Measurements from ENCODE around the gene LGR4.

The LGR4 gene

GRCh38 chr11:27431808-27432207 lies 40.8 kb downstream of the LGR4 start:
- no peak for DNase-seq (ENCODE audit: low read depth in 3 of 3)

DNA sequence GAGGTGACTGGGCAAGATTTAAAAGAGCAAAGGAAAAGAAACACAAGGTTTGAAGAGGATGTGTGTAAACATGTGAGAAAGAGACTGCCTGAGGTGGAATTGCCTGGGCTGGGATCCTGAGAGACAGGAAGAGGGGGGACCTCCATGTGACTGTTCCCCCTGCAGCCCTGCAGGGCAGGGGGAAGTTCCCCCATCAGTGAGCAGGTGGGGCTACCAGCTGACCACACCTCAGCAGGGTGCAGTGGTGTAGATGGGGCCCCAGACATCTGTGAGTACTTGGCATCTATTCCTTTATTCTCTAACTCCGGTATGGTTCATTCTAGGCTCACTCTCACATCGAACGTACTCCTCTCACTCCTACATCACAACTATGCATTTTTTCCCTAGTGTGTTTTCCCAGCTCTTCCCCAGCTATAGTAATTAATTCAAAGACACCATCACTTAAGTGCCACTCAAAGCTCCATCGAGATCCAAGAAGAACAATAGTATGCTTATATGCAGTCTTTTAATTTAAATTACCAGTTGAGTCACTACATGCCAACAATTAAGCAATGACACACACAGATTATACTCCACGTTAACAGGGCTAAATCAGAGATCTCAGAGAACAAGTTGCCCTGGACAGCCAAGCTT lies 42.7 kb downstream of the LGR4 start:
- DNase-seq (ENCODE audit: low read depth in 3 of 3) = no peak

DNA sequence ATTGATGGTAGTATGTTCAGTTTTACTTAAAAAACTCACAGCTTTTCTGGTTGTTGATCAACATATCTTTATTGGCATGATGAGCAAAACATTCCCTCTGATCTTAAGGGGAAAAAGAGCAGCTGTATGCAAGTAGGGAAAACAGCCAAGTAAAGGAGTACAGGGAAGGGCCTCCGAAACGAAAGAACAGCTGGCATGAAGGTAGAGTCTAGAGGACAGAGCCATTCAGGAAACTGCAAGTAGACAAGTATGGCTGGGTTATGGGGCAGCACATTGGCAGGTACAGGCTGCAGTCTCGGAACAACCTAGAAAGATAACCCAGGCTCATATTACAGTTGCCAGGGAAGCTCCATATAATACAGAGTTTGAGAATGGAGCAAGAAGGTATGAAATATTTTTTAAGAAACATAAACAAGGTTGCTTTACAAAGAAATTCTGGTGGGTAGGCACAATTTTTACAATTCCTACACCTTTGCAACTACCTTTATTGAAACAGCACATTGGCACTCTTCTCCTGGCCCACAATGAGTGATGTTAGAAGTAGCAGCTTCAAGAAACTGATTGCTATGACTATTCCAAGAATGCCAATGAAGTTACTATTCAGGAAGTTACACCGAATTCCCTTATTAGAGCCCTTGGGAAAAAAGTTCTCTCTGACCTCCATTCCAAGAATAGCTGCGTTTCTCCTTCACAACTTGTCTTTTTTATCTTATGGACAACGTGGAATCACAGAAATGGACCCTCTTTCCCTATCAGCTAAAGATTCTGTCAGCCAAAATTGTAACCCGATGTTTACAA lies 45.2 kb downstream of the LGR4 start:
- DNase-seq (ENCODE audit: low read depth in 3 of 3) = no peak

DNA sequence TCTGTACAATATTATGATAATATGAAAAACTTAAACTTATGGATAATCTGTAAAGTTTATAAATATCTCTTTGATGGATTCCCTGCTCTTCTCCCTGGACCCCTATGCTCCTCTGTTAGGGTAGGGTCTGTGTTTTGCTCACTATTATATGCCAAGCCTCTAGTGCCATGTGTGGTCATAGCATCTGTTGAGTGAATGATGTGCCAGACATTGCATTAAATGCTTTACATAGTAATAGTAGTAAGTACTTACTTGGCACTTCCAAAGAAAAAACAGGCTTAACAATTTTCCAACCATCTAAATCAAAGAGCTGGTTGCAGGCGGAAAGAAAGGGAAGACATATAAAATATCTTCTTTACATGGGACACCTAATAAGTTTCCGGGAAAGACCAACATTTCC lies 46.8 kb downstream of the LGR4 start:
- no peak for DNase-seq (ENCODE audit: low read depth in 3 of 3)

- DNase-seq (ENCODE audit: low read depth in 3 of 3) = no peak
Measured at GRCh38 chr11:27423125-27423524, 49.5 kb downstream of the LGR4 start.

- DNase-seq (ENCODE audit: low read depth in 3 of 3) = no peak
Measured at GRCh38 chr11:27421819-27422494, 50.6 kb downstream of the LGR4 start.

DNA sequence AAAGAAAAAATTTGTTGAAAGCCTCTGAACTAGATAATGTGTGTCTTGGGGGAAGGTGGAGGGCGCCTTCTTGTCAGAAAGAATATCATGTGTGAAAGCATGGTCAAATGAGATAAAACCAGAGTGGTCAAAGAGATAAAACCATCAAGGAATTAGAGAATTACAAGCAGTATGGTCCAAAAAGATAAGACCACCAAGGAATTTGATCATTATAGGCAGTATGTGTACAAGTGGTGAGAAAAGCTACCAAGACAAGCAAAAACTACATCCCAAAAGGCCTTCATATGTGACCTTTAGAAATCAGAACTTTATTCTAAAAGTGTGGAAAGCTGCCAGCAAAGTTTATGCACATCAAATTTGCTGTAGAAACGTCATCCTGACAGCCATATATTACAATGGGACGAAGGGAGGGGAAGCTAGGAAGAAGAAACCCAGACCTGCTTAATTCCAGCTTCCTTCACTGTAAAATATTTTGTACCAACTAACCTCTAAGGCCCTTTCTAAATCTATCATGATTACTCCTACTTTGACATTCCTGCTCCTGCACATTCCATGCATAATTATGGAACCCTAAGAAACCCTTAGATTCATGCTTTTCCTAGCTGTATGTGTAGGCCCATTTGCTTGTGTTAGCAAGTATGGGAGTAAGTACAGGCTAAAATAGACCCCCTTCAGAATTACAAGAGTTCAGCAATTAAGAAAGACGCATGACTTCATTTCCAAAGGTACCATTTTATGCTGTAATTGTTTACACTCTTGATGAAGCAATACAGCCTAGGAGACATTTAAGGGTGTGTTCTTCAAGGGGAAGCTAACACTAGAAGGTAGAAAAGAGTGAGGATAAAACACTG lies 51.6 kb downstream of the LGR4 start:
- DNase-seq (ENCODE audit: low read depth in 3 of 3) = no peak

DNA sequence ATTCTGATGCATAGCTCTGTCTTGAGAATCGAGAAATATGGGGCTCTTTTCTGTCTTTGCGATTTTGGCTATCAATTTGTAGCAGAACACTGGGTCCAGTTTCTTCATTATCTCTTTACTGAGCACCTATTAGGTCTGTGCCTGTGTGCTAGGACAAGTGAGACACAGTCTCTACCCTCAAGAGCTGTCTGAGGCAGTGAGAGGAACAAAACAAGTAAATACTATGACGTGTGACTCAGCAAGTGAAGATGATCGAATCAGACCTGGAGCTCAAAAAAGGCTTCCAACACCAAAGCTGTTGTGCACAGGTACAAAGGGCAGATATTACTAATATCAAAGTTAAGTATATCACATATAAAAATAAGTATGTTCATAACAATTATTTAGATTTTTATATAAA lies 52.4 kb downstream of the LGR4 start:
- DNase-seq (ENCODE audit: low read depth in 3 of 3) = no peak

- DNase-seq (ENCODE audit: low read depth in 3 of 3) = no peak
Measured at GRCh38 chr11:27418356-27418755, 54.2 kb downstream of the LGR4 start.

DNA sequence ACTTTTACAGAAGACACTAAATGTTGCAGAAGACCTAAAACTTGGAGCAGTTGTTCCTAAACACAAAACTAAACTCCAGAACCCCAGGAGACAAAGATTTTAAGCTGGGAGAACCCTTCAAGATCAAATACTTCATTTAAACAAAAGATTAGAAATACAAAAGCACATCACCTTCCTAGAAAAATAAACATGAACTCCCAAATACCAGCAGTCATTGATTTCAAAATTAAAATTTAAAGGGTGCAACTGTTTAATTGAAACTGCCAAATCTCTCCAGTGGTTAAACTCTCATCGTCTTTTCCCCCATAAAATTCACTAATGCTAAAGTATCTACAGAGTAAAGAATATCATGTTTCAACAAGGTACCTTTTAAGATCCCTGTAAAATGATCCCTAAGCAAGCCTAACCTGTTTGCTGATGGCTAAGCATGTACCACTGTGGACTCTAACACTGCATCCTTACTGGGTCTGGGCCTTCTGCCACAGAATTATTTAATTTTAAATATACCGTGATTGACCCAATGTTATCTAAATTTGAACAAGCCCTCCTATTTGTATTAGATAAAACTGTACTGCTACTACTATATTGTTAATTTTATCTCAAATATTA lies 55.9 kb downstream of the LGR4 start:
- no peak for DNase-seq (ENCODE audit: low read depth in 3 of 3)

DNA sequence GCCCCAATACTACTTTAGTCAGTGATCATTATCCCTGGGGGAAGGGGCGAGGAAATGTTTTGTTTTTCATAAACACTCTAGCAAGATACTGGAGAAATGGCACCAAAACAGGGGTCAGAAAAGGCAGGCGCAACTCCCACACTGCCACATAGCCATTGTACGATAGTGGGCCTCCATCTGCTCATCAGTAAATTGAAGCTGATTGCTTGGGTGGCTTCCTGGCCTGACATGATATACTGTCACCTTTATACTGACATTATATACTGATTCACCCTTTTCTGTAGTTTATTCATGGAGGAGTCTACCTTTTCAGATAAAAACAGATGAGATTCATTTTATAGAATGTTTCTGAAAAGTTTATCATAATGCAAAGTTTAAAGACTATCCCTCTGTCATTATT lies 57.9 kb downstream of the LGR4 start:
- DNase-seq (ENCODE audit: low read depth in 3 of 3) = no peak

GRCh38 chr11:27413218-27413617 lies 59.4 kb downstream of the LGR4 start:
- DNase-seq (ENCODE audit: low read depth in 3 of 3) = no peak

DNA sequence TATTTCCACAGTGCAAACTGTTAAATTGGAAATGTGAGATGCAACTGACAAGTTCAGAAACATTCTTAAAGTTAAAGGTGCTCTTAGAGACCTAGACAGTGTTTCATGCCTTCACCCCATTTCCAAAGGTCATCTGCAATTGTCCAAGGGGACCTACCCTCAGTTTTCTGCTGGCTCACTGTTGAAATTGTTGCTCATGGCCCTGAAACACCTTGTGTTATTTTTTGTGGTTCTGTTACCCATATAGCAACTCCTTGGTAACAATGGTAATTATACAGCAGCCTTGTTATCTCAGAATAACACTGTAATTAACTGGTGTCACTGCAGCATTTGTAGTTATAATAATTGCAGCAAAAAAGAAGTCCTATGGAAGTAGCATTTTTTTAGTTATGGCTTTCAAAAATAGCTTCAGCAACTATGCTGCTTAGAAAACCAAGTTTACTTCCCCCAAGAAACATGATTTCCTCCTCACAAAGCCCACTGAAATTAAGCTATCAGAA lies 60.3 kb downstream of the LGR4 start:
- DNase-seq (ENCODE audit: low read depth in 3 of 3) = no peak

DNA sequence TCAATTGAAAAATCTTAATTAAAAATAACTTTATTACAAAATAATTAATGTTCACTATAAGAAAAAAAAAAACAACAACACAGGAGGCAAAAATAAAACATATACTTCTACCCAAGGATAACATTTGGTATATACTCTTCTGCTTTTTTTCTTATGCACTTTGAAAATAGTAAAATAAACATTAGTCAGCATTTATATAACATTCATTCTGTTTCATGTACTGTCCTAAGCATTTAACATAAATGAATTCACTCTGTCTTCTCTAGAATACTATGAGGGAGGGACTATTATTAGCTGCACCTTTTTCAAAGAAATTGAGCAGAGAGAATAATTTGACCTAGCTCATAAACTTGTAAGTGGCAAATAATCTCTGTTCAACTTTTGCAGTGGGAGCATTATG lies 61.3 kb downstream of the LGR4 start:
- no peak for DNase-seq (ENCODE audit: low read depth in 3 of 3)

GRCh38 chr11:27410272-27410671 lies 62.3 kb downstream of the LGR4 start:
- DNase-seq (ENCODE audit: low read depth in 3 of 3) = no peak

DNA sequence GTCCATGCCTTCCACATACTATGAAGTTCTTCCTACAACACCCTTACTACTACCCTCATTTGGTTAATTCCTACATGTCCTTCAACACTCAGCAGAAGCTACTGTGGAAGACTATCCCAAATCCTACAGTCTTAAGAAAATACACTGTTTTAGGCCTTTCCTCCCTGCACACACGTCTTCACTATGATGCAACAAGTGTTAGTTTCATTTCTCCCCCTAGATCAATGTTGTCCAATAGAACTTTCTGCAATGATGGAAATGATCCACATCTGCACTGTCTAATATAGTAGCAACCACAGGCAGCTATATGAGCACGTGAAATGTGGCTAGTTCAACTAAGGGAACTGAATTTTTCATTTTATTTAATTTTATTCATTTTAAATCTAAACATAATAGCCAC lies 62.8 kb downstream of the LGR4 start:
- no peak for DNase-seq (ENCODE audit: low read depth in 3 of 3)

DNA sequence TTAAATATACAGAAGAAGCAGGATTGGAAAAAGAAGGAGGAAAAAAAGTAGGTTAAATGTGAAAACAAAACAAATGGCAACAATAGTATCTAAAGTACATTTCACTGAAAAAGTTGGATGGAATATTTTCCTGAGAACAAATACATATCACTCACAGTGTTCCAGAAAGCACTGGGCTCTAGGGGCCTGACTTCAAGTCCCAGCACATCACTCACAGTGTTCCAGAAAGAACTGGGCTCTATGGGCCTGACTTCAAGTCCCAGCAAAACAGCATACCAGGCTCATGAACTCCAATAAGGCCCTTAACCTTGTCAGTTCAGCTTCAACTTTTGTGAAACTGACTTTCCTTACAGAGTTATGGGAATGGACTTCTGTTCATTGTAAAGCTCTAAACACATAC lies 63.5 kb downstream of the LGR4 start:
- no peak for DNase-seq (ENCODE audit: low read depth in 3 of 3)

DNA sequence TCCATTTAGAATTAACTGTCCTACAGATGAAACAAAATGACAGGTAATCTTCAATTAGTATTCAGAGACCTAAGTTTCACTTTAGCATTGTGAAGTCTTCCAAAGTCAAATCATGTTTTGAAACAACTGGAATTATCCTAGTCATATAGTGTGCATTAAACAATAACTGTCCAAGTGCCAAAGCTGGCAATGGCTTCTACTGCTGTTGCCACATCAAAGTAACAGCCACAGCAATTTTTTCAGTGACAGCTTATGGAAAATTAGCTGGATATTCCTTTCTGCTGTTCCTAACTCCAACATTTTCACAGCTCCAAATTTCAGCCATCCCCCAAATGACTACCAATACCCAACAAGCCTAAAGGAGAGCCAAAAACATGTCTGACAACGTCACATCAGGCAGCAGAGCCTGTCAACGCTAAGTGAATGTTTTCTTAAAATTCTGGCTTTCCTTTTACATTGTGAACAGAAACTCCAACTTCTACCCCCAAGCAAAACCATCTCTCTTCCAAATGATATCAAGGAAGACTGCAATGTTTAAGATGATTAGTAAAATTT lies 64.3 kb downstream of the LGR4 start:
- DNase-seq (ENCODE audit: low read depth in 3 of 3) = no peak

DNA sequence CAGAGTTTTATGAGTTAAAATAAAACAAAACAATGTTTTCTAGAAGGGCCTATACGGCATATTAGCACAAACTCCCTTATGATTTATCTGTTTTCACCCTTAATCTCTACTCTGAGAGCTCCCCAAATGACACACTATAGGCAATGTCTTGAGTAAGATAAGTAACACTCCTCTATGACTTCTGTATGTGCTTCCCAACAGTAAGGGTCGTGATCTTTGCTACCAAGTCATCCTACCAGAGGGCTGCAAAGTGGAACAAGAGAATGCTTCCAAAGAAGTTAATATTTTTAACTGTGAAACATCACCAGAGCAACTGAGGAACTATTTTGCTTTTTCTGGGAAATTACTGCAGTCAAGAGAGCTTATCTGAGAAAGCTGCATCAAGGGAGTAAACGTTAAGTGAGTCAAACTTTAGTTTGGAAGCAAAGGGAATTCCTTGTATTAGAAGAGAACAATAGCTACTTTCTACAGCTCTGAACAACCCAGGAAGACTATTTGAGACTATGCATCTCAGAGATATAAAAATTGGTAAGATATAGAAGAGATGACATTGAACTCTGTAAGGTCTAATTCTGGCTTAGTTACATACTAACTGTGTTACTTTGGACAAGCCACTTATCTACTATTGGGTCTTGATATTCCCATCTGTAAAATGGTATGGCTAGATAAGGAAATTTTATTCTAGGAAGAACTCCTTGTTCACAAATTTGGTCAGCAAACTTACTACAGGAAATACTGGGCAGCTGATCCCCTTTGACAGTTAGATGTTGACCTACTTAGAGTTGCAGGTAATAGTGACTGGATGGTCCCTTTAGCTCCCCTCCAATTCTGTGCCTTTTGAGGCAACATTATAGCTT lies 65.9 kb downstream of the LGR4 start:
- DNase-seq (ENCODE audit: low read depth in 3 of 3) = no peak

DNA sequence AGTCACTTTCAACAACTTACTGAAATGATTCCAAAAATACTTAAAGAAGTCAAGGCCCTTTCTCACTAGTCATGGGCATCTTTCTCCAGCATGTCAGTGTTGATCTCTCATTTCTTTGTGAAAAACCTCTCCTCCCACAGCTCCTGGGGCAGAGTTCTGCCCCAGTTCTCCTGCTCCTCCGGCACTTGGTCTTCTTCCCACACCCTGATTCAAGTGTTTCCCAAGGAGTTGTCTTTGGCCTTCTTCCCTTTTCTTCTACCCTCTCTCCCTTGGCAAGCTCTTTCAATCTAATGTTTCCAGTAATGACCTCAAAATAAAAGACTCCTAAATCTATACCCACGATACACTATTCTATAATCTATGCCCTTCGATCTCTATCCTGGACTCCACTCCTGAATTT lies 67.5 kb downstream of the LGR4 start:
- DNase-seq (ENCODE audit: low read depth in 3 of 3) = no peak
